ENCODE results near the gene KIAA0319L.

The KIAA0319L gene

GRCh38 chr1:35576061-35576765 is 19.0 kb upstream of the KIAA0319L start:
- Histone ChIP-seq H3K4me1 (ENCODE audit: control insufficient read depth, insufficient read depth, low read length) (no peaks in the 10 kb centered on the region), H3K27ac (ENCODE audit: low read depth, low read length) (no peak overlapping the region), H3K36me3 (ENCODE audit: control insufficient read depth, insufficient read depth, low read length) (no peaks in the 10 kb centered on the region), H3K9ac (ENCODE audit: low read length) (no peak overlapping the region), H3K4me3 (ENCODE audit: low read length) (no peak overlapping the region), H3K27me3 (ENCODE audit: control insufficient read depth, insufficient read depth, low read length) (peaks cover 21% of the 10 kb centered on the region)

GRCh38 chr1:35575416-35575958 is 18.3 kb upstream of the KIAA0319L start:
- Histone ChIP-seq H3K36me3 (ENCODE audit: control insufficient read depth, insufficient read depth, low read length) (no peaks in the 10 kb centered on the region), H3K27ac (ENCODE audit: low read depth, low read length) (no peak overlapping the region), H3K4me3 (ENCODE audit: low read length) (no peak overlapping the region), H3K27me3 (ENCODE audit: control insufficient read depth, insufficient read depth, low read length) (peaks cover 22% of the 10 kb centered on the region), H3K9ac (ENCODE audit: low read length) (no peak overlapping the region), H3K4me1 (ENCODE audit: control insufficient read depth, insufficient read depth, low read length) (no peaks in the 10 kb centered on the region)

GRCh38 chr1:35574655-35575415 is 17.6 kb upstream of the KIAA0319L start:
- H3K4me1 ChIP-seq (ENCODE audit: control insufficient read depth, insufficient read depth, low read length), result no peaks in the 10 kb centered on the region

GRCh38 chr1:35574125-35574654 is 17.0 kb upstream of the KIAA0319L start:
- H3K4me1 ChIP-seq (ENCODE audit: control insufficient read depth, insufficient read depth, low read length), result no peaks in the 10 kb centered on the region
- H3K9ac ChIP-seq (ENCODE audit: low read length), result no peak overlapping the region
- H3K27me3 ChIP-seq (ENCODE audit: control insufficient read depth, insufficient read depth, low read length), result peaks cover 22% of the 10 kb centered on the region
- no peaks in the 10 kb centered on the region for H3K36me3 ChIP-seq (ENCODE audit: control insufficient read depth, insufficient read depth, low read length)
- no peak overlapping the region for H3K4me3 ChIP-seq (ENCODE audit: low read length)
- no peak overlapping the region for H3K27ac ChIP-seq (ENCODE audit: low read depth, low read length)

More at GRCh38 chr1:35574655-35575415, 17.6 kb upstream of the KIAA0319L start:
- no peak overlapping the region for H3K27ac ChIP-seq (ENCODE audit: low read depth, low read length)
- peaks cover 22% of the 10 kb centered on the region for H3K27me3 ChIP-seq (ENCODE audit: control insufficient read depth, insufficient read depth, low read length)
- no peaks in the 10 kb centered on the region for H3K36me3 ChIP-seq (ENCODE audit: control insufficient read depth, insufficient read depth, low read length)
- no peak overlapping the region for H3K9ac ChIP-seq (ENCODE audit: low read length)
- no peak overlapping the region for H3K4me3 ChIP-seq (ENCODE audit: low read length)

GRCh38 chr1:35573198-35574124 is 16.3 kb upstream of the KIAA0319L start, which contains the start of gene TFAP2E:
TFAP2E (plus strand) TSS chr1:35573314; CDS start chr1:35573578, 264 bp downstream.
- Histone ChIP-seq H3K27me3 (ENCODE audit: control insufficient read depth, insufficient read depth, low read length) (peaks cover 22% of the 10 kb centered on the region), H3K4me3 (ENCODE audit: low read length) (peak within 1 kb of the TSS; percentile 61), H3K9ac (ENCODE audit: low read length) (no peak within 1 kb of the TSS), H3K27ac (ENCODE audit: low read depth, low read length) (no peak within 1 kb of the TSS), H3K4me1 (ENCODE audit: control insufficient read depth, insufficient read depth, low read length) (no peaks in the 10 kb centered on the region), H3K36me3 (ENCODE audit: control insufficient read depth, insufficient read depth, low read length) (no peaks in the 10 kb centered on the region)

GRCh38 chr1:35572296-35572695 is 15.1 kb upstream of the KIAA0319L start:
- Histone ChIP-seq H3K36me3 (ENCODE audit: control insufficient read depth, insufficient read depth, low read length) (no peaks in the 10 kb centered on the region), H3K4me1 (ENCODE audit: control insufficient read depth, insufficient read depth, low read length) (no peaks in the 10 kb centered on the region), H3K9ac (ENCODE audit: low read length) (no peak overlapping the region), H3K4me3 (ENCODE audit: low read length) (no peak overlapping the region), H3K27ac (ENCODE audit: low read depth, low read length) (no peak overlapping the region), H3K27me3 (ENCODE audit: control insufficient read depth, insufficient read depth, low read length) (peaks cover 21% of the 10 kb centered on the region)

- H3K9ac ChIP-seq (ENCODE audit: low read length), result no peak overlapping the region
- no peak overlapping the region for H3K4me3 ChIP-seq (ENCODE audit: low read length)
- H3K4me1 ChIP-seq (ENCODE audit: control insufficient read depth, insufficient read depth, low read length), result no peaks in the 10 kb centered on the region
- H3K36me3 ChIP-seq (ENCODE audit: control insufficient read depth, insufficient read depth, low read length), result no peaks in the 10 kb centered on the region
- no peak overlapping the region for H3K27ac ChIP-seq (ENCODE audit: low read depth, low read length)
- H3K27me3 ChIP-seq (ENCODE audit: control insufficient read depth, insufficient read depth, low read length), result peaks cover 20% of the 10 kb centered on the region
These were observed 14.1 kb upstream of the KIAA0319L start for GRCh38 chr1:35571263-35571662.

- H3K27ac ChIP-seq (ENCODE audit: low read depth, low read length), result no peak overlapping the region
These were observed 13.5 kb upstream of the KIAA0319L start for GRCh38 chr1:35570589-35571137.

GRCh38 chr1:35569936-35570335 is 12.7 kb upstream of the KIAA0319L start:
- H3K4me1 ChIP-seq (ENCODE audit: control insufficient read depth, insufficient read depth, low read length), result no peaks in the 10 kb centered on the region
- H3K4me3 ChIP-seq (ENCODE audit: low read length), result no peak overlapping the region
- peaks cover 16% of the 10 kb centered on the region for H3K27me3 ChIP-seq (ENCODE audit: control insufficient read depth, insufficient read depth, low read length)
- no peak overlapping the region for H3K9ac ChIP-seq (ENCODE audit: low read length)
- no peak overlapping the region for H3K27ac ChIP-seq (ENCODE audit: low read depth, low read length)
- no peaks in the 10 kb centered on the region for H3K36me3 ChIP-seq (ENCODE audit: control insufficient read depth, insufficient read depth, low read length)

More at GRCh38 chr1:35570589-35571137, 13.5 kb upstream of the KIAA0319L start:
- no peaks in the 10 kb centered on the region for H3K4me1 ChIP-seq (ENCODE audit: control insufficient read depth, insufficient read depth, low read length)
- peaks cover 16% of the 10 kb centered on the region for H3K27me3 ChIP-seq (ENCODE audit: control insufficient read depth, insufficient read depth, low read length)
- no peak overlapping the region for H3K4me3 ChIP-seq (ENCODE audit: low read length)
- H3K9ac ChIP-seq (ENCODE audit: low read length), result no peak overlapping the region
- H3K36me3 ChIP-seq (ENCODE audit: control insufficient read depth, insufficient read depth, low read length), result no peaks in the 10 kb centered on the region

GRCh38 chr1:35568975-35569395 is 11.8 kb upstream of the KIAA0319L start:
- no peak overlapping the region for H3K9ac ChIP-seq (ENCODE audit: low read length)
- peaks cover 16% of the 10 kb centered on the region for H3K27me3 ChIP-seq (ENCODE audit: control insufficient read depth, insufficient read depth, low read length)
- no peaks in the 10 kb centered on the region for H3K4me1 ChIP-seq (ENCODE audit: control insufficient read depth, insufficient read depth, low read length)
- H3K4me3 ChIP-seq (ENCODE audit: low read length), result no peak overlapping the region
- H3K27ac ChIP-seq (ENCODE audit: low read depth, low read length), result no peak overlapping the region
- no peaks in the 10 kb centered on the region for H3K36me3 ChIP-seq (ENCODE audit: control insufficient read depth, insufficient read depth, low read length)

- H3K27ac ChIP-seq (ENCODE audit: low read depth, low read length), result no peak overlapping the region
- no peak overlapping the region for H3K4me3 ChIP-seq (ENCODE audit: low read length)
- peaks cover 7% of the 10 kb centered on the region for H3K27me3 ChIP-seq (ENCODE audit: control insufficient read depth, insufficient read depth, low read length)
- H3K4me1 ChIP-seq (ENCODE audit: control insufficient read depth, insufficient read depth, low read length), result no peaks in the 10 kb centered on the region
- no peak overlapping the region for H3K9ac ChIP-seq (ENCODE audit: low read length)
- no peaks in the 10 kb centered on the region for H3K36me3 ChIP-seq (ENCODE audit: control insufficient read depth, insufficient read depth, low read length)
These were observed 10.8 kb upstream of the KIAA0319L start for GRCh38 chr1:35567947-35568558.

Measured in rectal smooth muscle tissue (tissue), 1 donor.